Right renal cortex interstitium (tissue), 3 donors: Measurements from ENCODE around the gene NF2. TPM values are rescaled to one million over a fixed set of nuclear protein-coding genes. Genes with fewer than 3 reads are reported as not detected.
A peak's percentile ranks its signal among the peaks of the same experiment; 100 is the strongest.

Source experiments
- DNase-seq, 3 donors: peaks; one replicate each; pipeline ENCODE4 v3.0.0-alpha.2; 2013; ENCODE audit warnings: low read depth in 3 of 3, low spot score in 2 of 3
- polyA plus RNA-seq, 3 donors: library from polyadenylated mRNA; unstranded; fragments of 120-200 nt; gene quantifications; one replicate each; pipeline ENCODE4 v1.2.1, GENCODE V29; 2013; ENCODE audit not compliant: insufficient read length in 3 of 3

The NF2 gene
- polyA plus RNA-seq, 3 donors, result 26.5 to 29.3 (median 27.1) TPM

DNA sequence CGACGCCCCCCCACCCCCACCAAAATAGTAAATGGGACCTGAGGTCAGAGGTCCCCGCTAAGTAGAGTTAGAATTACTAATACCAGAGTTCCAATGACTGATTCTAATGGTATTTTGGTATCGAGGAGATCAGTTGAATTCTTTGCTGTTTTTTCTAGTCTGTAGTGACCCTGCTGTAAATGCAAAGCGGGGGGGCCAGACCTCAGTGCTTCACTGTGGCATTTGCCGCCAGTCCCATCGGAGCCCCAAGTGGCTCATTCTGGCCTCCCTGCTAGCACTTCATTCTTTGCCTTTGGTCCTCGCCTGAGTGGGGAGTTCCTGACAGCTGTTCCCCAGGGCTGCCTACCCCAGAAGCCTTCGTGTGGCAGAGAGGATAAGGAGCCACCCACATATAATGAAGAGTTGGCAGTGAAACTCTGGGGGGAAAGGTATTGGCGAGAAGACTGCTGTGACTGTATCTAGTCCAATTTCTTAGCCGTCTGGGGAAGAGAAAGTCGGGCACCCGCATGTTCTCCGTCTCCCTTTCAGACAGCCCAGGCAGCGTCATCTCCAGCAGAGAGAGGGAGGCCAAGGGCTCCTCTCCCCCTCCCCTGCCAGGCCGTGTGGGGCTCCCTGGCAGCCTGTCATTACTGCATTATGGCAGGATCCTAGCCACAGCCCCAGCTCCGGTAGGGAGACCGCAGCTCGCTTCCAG is 96.9 kb downstream of the NF2 start:
- no peak for DNase-seq

DNA sequence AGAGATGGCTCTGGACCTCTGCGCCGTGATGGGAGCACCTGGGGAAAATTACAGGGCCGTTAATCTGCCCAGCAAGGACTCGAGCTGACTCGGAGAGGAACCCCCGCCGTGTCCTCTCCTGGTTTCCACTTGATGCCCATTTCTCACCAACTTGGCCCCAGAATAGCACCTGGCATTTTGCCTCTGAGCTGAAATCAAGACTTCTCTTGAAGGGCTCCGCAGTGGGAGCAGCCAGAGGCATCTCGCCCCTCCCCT is 97.4 kb downstream of the NF2 start:
- no peak for DNase-seq

DNA sequence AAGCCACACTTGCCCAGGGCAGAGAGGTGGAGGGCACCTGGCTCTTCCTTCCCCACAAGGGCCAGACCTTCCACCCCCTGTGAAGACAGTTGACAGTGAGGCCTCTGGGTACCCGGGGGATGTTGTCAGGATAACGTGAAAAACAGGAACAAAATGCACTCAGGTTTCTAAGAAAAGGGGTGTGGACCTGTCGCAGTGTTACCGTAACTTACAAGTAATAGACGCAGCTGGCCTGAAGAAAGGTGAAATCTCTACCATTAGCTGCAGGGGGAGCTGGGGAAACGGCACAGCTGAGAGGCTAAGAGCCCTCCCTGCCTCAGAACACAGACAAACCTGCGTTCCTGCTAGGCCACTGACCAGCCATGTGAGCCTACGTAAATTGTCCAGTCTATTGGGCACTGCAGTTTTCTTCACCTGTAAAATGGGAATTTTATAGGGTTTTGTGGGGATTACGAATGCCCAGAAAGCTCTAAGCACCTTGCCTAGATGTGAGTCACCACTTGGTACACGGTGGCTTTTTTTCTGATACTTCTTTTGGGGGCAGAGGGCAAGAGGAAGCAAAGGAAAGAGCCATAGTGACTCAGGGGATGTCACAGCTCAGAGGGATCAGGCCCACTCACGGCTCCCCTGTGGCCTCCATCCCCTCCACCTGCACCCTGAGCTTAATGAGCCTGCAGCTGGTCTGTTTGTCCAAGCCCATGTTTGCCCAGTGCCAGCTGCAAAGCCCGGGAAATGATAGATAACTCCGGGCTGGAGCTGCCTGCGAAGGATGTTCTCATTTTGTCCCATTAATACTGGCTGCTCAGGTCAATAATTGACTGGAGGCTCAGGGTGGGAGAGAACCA is 97.9 kb downstream of the NF2 start:
- DNase-seq, result no peak

DNA sequence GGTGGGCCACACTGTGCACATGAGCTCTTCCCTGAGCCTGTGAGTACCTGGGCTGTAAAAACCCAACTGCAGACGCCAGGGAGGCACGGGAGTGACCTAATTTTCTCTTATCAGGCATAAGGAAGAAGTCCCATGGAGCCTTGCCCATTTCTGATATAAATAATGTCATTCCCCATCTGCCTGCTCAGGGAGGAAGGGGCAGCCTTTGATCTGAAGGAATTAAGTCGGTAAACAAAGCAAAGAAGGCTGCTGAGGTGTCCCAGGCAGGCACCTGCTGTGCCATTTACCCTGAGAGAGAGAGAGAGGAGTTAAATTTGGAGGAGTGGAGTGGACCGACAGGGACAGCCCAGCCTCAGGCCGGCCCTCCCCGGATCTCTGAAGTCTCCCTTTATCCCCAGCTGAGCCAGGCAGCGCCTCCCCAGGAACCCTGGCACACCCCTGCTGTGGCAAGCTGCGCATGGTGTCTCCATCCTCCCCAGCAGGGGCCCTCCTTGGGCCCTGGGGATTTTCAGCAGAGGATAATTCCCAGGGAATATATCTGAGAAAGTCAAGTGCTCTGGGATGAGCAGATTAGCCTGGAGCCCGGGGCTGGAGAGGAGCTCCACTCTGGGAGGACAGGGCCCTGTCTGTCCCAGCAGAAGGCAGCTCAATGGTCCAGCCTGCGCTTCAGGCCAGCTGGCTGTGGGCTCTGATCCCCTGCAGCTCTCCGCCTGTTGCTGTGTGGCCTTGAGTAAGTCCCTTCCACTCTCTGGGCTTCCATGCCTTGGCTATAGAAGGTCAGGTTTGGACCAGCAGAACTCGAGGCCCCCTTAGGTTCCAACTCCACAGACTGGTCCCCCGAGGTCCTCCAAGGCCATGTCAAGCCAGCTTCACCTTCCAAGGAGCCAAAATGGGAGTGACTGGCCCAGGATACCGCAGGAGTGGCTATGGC is 98.8 kb downstream of the NF2 start:
- DNase-seq, result no peak

DNA sequence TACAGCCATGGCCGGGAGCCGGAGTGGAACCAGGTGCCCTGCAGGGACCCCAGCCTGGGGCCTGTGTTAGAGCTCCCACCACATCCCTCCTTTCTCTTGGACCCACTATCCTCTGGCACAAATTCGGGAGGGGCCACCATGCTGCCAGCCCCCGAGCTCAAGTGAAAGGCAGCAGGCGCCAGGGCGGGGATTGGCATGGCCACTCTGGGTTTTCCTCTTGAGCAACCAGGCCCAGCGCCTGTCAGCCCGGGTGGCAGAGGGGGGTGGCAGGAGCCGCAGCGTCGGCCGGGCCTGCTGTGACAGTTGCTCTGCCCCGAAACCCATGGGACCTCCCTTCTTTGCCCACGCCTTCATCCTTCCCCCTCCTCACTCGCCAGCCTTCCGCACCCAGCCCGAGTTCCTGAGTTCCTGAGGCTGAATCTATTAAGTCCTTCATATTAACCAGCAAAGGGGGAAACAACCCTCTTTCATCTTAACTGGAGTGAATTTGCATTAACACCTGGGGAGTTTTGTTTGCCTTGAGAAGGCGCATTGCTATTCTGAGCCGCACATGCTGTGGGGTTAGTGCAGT is 99.6 kb downstream of the NF2 start:
- no peak for DNase-seq

DNA sequence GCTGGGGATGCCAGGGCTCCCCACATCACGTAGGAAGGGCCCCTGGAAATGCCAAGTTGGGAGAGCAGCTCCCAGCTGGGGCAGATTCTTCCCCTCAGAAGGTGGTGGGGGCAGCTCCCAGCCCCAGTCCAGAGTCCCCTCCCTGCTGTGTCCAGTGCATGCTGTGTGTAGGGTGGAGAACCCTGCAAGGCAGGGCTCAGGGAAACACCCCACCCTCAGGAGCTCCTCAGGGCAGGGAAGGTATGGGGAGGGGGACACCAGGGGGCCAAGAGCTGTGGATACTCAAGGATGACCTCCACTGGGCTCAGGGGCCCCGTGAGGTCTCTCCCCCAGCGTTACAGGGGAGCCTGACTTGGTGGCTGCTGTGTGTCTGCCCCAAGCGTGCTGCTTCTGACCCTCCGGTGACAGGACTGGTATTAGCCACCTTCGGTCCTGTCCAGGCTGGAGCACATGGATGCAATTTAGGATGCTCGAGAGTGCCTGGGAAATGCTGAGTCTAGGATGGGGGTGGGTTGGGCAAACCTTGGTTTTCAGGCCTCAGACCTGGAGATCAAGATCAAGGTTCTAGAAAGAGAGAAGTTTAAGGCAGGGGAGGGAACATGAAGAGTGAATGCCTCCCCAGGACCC is 100.2 kb downstream of the NF2 start:
- DNase-seq, result no peak

DNA sequence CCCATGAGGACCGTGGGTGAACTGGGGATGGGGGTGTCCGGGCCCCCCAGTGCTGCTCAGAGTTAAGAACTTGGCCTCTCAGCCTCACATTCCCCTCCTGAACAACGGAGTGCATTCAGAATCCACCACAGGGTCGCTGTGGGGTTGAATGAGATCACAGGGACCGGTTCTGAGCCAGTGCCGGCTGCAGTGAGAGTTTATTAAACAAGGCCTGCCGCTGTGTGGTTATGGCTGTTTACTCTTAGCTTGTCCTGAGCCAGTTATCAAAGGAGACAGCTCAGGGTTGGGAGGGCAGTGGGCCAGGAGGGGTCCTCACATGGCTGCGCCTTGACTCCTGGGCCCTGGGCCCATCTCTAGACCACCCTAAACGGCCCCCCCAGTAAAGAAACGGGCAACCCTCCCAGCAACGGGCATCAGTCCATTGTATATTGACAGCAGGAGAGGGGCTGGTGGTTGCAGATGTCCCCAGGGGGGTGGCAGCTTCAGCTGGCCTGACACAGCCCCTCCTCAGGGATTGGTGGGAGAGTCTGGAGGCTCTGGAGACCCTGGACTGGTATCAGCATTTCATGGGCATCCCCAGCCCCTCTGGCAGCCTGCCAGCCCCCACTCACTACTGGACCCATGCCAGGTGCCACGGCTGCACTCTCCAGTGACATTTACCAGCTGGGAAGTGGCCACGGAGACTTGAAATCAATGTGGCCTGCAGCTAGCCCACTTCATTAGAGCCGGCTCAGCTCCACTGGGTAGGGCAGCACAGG is 101.3 kb downstream of the NF2 start:
- DNase-seq, result no peak

DNA sequence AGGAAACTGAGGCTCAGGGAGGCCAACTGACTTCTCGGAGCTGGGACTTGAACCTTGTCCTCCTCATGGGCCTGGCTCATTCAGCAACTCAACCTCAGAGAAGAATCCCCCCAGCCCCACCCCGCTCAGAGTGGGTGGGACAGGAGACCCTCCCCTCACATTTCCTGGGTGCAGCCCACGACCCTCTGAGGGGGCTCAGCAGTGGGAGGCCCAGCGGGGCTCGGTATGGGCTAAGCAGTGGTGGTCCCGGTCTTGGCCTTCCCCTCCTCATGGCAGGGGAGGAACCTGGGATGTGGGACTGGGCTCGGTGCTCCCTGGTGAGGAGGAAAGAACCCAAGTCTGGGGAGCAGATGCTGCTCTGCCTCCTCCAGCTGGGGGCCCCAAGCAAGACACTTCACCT is 102.2 kb downstream of the NF2 start:
- no peak for DNase-seq

DNA sequence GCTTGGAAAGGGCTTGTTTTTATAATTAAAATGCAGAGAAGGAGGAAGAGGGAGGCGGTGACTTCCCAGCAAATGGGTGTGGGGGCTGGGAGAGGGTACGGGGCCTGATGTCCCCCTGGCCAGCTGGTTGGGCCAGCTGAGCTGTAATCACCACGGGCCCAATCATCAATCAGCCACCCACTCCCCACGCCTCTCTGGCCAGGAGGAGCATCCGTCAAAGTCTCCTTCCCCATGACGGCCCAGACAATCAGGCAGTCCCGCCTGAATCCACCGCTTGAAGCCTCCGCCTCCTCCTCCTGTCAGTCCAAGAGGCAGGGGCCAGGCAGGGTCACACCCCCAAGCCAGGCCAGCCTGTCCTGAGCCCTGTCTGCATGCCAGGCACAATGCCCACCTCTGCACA is 103.1 kb downstream of the NF2 start:
- DNase-seq, result no peak

DNA sequence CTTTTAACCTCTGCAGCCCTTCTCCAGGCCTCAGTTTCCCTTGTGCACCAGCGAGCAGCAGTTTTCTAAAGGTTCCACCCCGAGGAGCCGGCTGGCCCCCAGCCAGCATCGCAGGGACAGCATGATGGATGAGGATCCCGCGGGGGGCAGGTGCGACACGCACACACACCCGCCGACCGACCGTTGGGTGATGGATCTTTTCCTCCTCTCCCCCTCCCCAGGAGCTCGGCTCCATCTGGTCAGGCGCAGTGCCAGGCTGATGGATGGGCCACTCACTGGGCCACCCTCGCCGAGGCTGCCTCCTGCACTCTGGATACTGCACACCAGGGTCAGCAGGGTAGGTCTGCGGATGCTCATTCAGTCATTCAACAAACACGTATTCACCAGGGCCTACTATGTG is 103.6 kb downstream of the NF2 start:
- DNase-seq, result no peak

DNA sequence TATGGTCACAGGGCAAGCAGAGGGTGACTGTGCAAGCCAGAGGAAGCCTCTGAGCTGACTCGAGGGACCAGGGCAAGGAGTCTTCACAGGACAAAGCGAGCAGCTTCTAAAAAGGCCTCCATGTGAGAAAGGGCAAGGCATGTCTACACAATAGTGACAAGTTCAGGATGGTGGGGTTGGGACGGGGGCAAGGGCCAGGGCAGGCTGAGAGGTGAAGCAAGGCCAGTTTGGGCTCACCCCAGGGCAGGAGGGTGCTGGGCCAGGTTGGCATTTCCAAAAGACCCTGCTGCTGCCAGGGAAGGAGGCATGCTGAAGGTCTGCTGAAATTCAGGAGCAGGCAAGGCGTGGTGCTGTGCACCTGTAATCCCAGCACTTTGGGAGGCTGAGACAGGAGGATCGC is 104.0 kb downstream of the NF2 start:
- DNase-seq, result no peak

DNA sequence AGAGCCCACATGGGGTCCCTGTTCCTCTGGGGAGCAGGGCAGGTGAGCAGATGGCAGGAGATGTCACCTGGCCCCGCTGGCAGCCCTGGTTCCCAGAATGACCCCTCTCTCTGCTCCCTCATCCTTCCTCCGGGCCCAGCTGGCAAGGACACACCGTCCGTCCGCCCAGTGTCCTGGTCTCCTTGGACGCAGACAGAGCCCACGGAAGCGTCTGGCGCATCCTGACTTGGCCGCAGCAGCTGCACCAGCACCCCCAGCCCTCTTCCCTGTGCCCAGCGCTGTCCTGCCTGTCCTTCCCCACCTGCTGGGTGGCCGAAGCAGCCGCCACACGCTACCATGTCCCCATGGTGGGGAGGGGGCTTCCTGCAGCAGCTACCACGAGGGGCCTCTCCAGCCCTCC is 106.8 kb downstream of the NF2 start:
- DNase-seq, result no peak

DNA sequence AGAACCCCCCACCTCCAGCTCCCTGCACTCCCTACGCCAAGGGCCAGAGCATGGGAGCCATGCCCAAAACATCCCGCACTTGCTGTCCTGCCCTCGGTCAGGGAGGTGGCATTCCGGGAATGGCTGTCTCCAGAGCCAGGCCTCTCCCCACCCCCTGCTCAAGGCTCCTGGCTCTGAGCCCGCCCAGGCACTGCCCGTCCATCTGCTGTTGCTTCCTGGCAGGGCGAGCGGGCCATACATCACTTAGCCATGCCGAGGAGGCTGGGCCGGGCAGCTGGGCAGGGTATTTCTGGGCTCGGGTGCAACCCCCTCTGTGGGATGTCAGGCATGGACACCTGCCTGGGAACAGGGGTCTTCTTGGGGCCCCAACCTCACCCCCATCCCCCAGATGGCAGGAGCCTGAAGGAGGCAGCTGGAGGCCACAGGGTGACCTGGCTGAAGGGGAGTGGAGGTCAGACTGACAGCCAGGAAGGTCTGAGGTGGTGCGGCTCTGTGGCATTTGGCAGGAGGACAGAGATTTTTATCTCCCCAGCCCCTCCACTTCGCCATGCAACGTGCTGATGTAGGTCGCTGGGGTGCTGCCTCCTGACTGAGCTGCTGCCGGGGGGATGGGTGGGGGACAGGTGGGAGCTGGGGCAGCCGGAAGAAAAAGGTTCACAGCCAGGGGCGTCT is 107.6 kb downstream of the NF2 start:
- DNase-seq, result no peak

DNA sequence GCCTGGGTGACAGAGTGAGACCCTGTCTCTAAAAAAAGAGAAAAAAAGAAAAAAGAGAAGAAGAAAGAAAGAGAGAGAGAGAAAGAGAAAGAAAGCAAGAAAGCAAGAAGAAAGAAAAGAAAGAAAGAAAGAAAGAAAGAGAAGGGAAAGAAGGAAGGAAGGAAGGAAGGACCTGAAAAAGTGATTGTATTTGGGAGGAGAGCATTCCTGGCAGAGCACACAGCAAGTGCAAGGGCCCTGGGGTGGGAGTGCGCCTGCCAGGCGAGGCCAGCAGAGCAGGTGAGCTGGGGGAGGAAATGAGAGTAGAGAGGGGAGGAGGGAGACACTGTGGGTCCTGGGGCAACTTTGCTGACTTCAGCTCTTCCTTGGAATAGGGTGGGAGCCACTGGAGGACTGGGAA is 108.7 kb downstream of the NF2 start:
- no peak for DNase-seq

DNA sequence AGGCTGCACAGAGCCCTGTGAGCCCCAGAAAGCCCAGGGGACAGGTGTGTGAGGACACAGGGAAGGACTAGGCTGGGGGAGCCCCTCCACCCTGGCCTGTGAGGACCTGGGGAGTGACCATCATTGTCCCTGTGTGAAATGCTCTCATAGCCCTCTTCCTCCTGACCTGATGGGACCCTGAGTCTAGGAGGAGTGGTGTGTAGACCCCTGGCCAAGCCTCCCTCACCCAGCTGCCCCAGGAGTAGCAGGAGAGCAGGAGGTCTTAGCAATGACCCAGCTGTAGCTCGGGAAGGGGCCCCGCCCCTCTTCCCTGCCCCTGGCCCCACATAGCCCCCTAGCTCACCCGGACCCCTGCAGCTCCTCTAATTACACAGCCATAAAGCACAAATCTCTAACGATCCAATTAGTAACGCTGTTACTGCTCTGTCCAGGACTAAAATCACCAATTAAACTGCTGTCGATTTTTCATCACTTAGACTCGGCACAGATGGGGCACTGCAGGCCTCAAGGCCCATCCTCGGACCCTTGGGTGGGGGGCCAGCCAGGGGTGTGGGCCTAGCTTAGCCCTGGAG is 109.8 kb downstream of the NF2 start:
- DNase-seq, result no peak

DNA sequence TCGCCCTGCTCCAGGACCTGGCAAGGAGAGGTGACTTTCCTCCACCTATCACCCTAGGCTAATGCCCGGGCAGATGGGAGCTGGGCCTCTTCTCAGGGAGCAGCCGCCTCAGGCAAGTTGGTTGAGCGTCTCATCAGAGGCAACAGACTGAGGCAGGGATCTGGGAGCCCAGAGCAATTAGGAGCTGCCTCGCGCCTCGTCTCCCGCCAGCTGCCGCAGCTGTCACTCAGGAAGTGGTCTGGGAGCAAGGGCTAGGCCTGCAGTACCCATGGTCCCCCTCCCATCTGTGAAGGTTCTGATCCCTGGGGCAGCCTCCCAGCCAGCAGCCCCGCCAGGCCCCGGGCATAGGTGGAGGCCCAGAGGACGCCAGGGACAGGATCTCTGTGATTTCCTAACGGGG is 111.8 kb downstream of the NF2 start:
- no peak for DNase-seq

DNA sequence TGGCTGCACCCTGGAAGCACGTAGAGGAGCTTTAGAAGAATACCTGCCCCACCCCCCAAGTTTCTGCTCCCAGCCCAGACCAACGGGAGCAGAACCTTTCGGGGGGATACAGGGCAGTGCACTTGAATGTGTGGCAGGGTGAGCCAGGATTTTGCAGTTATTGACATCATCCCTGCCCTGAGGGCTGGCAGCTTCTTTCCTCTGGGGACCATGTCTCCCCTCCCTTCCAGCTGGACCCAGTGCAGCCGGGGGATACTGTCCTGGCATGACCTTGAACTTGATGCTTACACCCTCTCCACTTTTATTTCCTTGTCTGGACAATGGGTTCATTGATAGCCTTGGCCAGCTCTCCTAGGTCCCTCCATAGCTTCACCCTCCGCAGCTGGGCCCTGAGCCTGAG is 112.3 kb downstream of the NF2 start:
- no peak for DNase-seq

DNA sequence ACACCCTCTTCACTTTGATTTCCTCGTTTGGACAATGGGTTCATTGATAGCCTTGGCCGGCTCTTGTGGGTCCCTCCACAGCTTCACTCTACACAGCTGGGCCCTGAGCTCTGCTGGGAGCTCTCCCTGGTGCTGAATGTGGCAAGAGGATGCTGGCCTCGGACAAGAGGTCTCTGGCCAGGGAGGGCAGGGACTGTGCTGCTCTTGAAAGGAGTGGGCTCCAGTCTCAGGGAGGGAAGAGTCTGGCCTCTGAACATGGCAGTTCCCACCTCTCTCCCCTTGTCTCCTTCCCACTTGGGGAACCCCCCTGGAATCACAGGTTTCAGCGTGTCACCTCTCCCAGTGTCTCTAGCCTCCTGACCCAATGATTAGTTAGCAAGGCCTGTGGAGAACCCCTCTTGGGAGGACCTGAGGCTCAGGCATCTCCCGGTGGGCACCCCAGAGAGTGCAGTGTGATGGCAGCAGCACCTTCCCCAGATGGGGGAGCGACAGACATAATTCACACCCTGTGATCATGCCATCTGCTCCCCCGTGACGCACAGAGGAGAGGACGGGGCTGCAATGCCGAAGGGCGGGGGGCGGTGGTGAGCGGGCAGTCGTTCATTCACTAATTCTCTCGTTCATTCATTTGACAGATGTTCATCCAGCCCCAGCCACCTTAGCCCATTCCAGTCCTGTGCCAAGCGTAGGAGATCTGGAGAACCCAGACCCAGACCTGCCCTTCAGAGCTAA is 113.5 kb downstream of the NF2 start:
- peak; percentile 75 to 86 (median 77) for DNase-seq
